Endodermal cell (in vitro differentiated cells): ENCODE data around the gene SERPINF2. TPM values are rescaled to one million over a fixed set of nuclear protein-coding genes. Genes with fewer than 3 reads are reported as not detected.
"Not testable (repeated sequence)": the region's sequence is repeated elsewhere in the genome, so short reads cannot be mapped to it uniquely, and the experiment has no call there.

Source experiments
- DNase-seq: peaks from one replicate; pipeline ENCODE4 v3.0.0-alpha.2; 2017
- H3K27ac ChIP-seq: 2 replicates; pipeline ENCODE4 v1.5.1; 2013; ENCODE audit warnings: mild to moderate bottlenecking, low read depth, low read length, moderate library complexity
- H3K27me3 ChIP-seq: 2 replicates; pipeline ENCODE4 v1.6.1; 2013; ENCODE audit warnings: mild to moderate bottlenecking, low read length, moderate library complexity; ENCODE audit not compliant: insufficient read depth, control insufficient read depth, poor library complexity, severe bottlenecking
- H3K36me3 ChIP-seq: 2 replicates; pipeline ENCODE4 v1.7.0; 2013; ENCODE audit warnings: mild to moderate bottlenecking, low read length, moderate library complexity; ENCODE audit not compliant: control insufficient read depth, insufficient read depth
- H3K4me1 ChIP-seq: one replicate; pipeline ENCODE4 v1.7.0; 2013; ENCODE audit warnings: low read length; ENCODE audit not compliant: control insufficient read depth, insufficient read depth
- H3K4me3 ChIP-seq: 2 replicates; pipeline ENCODE4 v1.5.1; 2013; ENCODE audit warnings: mild to moderate bottlenecking, low read length, moderate library complexity
- H3K9ac ChIP-seq: 2 replicates; pipeline ENCODE4 v1.6.1; 2013; ENCODE audit warnings: mild to moderate bottlenecking, low read length, moderate library complexity; ENCODE audit not compliant: poor library complexity, severe bottlenecking; ENCODE audit errors: extremely low read depth
- H3K9me3 ChIP-seq: 2 replicates; pipeline ENCODE4 v1.6.1; 2013; ENCODE audit warnings: mild to moderate bottlenecking, low read length, moderate library complexity; ENCODE audit not compliant: control insufficient read depth
- H3K27ac Mint-ChIP-seq: 2 replicates; pipeline ENCODE4 v1.8.0; 2020; ENCODE audit warnings: mixed read lengths
- H3K27me3 Mint-ChIP-seq: 2 replicates; pipeline ENCODE4 v1.8.0; 2021; ENCODE audit warnings: mild to moderate bottlenecking, mixed read lengths; ENCODE audit not compliant: insufficient read depth
- H3K36me3 Mint-ChIP-seq: 2 replicates; pipeline ENCODE4 v1.8.0; 2020; ENCODE audit warnings: low read depth, mixed read lengths
- H3K4me1 Mint-ChIP-seq: 2 replicates; pipeline ENCODE4 v1.8.0; 2020; ENCODE audit warnings: mixed read lengths
- H3K4me3 Mint-ChIP-seq: 2 replicates; pipeline ENCODE4 v1.8.0; 2020; ENCODE audit warnings: mild to moderate bottlenecking, moderate library complexity, mixed read lengths
- H3K9me3 Mint-ChIP-seq: 2 replicates; pipeline ENCODE4 v1.8.0; 2020; ENCODE audit warnings: mild to moderate bottlenecking, mixed read lengths
- WGBS, 2 experiments: methylation state at CpG; one replicate each; pipeline versions ENCODE4 v1.1.5 to v1.1.7; 2013; ENCODE audit warnings: missing lambda C conversion rate in 2 of 2, mixed read lengths in 1 of 2; ENCODE audit not compliant: insufficient coverage in 1 of 2, insufficient read length in 1 of 2; 5-methylcytosine and 5-hydroxymethylcytosine counted together
- total RNA-seq, 2 donors: library from RNA; stranded (reverse); fragmentation: NEBNext Ultra II Directional in 1 of 2; extraction: Animal tissue kit (Norgen Biotek cat#: 25700) in 1 of 2; gene quantifications; 2 replicates in 1 of 2; 3 replicates in 1 of 2; pipeline ENCODE4 v1.2.1, GENCODE V29; 2021
- TF ChIP-seq, protein P1 (sequence below): fragments of 200-600 bp; sonication (generic); conservative IDR thresholded peaks from 2 replicates; pipeline ENCODE4 v1.5.0; 2021; ENCODE audit warnings: antibody characterized with exemption, mild to moderate bottlenecking

Gene SERPINF2
- total RNA-seq, 2 donors from 2014 or later: 0.86 to 1.8 TPM

DNA sequence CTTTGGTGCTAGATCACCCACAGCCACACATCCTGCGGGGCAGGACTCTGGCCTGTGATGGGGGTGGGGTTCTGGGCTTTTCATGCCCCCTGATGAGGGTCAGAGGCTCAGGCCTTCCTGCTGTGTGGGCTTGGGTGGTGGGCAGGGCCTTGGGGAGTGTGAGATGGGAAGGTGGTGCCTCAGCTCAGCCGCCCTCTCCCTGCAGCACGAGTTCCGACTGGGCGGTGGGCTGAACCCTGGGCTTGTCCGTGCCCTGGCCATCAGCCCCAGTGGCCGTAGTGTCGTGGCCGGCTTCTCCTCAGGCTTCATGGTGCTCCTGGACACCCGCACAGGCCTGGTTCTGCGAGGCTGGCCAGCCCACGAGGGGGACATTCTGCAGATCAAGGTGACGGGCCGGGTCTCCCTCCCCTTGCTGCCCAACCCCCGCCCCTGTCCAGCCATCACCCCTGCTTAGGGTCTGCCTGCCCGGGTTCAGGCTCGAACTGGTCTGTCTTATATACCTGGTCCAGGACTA is 6.8 kb upstream of the SERPINF2 start:
- DNase-seq: no peak
- H3K36me3 Mint-ChIP-seq: peaks cover 24% of the 10 kb centered on the region
- no peaks in the 10 kb centered on the region for H3K4me1 ChIP-seq
- no peak overlapping the region for H3K9ac ChIP-seq
- no peaks in the 10 kb centered on the region for H3K9me3 ChIP-seq
- H3K4me3 ChIP-seq: no peak overlapping the region
- peaks cover 8% of the 10 kb centered on the region for H3K9me3 Mint-ChIP-seq
- peaks cover 4% of the 10 kb centered on the region for H3K4me1 Mint-ChIP-seq
- H3K27me3 Mint-ChIP-seq: no peaks in the 10 kb centered on the region
- peaks cover 4% of the 10 kb centered on the region for H3K36me3 ChIP-seq
- no peak overlapping the region for H3K4me3 Mint-ChIP-seq
- WGBS, 2 experiments: 90 to 92% methylated on average over 2 to 17 of the region's 17 CpGs
- H3K27me3 ChIP-seq: no peaks in the 10 kb centered on the region
- TF ChIP-seq, protein P1, sequence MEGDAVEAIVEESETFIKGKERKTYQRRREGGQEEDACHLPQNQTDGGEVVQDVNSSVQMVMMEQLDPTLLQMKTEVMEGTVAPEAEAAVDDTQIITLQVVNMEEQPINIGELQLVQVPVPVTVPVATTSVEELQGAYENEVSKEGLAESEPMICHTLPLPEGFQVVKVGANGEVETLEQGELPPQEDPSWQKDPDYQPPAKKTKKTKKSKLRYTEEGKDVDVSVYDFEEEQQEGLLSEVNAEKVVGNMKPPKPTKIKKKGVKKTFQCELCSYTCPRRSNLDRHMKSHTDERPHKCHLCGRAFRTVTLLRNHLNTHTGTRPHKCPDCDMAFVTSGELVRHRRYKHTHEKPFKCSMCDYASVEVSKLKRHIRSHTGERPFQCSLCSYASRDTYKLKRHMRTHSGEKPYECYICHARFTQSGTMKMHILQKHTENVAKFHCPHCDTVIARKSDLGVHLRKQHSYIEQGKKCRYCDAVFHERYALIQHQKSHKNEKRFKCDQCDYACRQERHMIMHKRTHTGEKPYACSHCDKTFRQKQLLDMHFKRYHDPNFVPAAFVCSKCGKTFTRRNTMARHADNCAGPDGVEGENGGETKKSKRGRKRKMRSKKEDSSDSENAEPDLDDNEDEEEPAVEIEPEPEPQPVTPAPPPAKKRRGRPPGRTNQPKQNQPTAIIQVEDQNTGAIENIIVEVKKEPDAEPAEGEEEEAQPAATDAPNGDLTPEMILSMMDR: no peak
- H3K27ac Mint-ChIP-seq: no peak overlapping the region
- no peak overlapping the region for H3K27ac ChIP-seq

DNA sequence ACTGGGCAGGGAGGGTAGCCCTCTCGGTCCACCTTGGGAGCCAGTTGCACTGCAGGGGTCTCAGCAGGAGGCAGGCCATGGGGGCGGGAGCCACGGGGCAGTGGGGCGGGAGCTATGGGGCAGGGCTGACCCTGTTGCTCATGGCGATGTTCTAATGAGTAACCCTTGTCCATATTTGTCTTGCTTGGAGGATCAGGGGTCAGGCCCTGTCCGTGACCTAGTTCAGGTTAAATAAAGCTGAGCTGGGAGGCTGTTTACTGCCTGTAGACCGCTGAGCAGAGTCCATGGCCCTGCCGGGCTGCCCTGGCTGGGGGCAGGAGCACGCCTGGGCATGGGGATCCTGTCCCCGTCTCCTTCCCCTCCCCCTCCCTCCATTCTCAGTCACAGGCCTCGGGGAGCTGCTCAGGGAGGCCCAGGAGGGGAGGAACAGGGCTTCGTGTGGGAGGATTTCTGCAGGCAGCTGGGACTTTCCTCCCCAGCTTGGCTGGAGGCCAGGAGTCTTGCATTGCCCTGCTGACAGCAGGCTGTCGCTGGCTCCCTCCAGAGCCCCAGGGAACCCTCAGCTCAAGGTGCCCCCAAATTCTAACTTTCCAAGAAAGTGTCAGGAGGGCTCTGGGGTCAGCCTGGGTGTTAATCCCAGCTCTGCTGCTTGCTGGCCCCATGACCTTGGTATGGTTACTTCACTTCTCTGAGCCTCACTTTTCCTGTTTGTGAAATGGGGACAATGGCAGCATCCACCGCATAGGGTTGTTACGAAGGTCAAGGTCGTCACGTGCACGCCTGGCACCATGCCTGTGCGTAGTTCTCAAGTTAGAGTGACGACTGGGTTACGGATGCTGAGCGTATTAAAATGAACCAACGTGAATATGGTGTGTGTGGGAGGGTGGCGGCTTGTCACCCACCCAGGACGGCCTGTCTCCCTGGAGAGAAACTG is 6.1 kb upstream of the SERPINF2 start:
- H3K27me3 Mint-ChIP-seq: no peaks in the 10 kb centered on the region
- H3K27ac Mint-ChIP-seq: no peak overlapping the region
- peaks cover 23% of the 10 kb centered on the region for H3K36me3 Mint-ChIP-seq
- peaks cover 8% of the 10 kb centered on the region for H3K9me3 Mint-ChIP-seq
- Histone ChIP-seq H3K9ac (no peak overlapping the region), H3K9me3 (no peaks in the 10 kb centered on the region), H3K4me1 (no peaks in the 10 kb centered on the region), H3K27me3 (no peaks in the 10 kb centered on the region), H3K4me3 (no peak overlapping the region), H3K36me3 (peaks cover 4% of the 10 kb centered on the region), H3K27ac (peak overlapping the region; percentile 17)
- DNase-seq: no peak
- no peak overlapping the region for H3K4me3 Mint-ChIP-seq
- H3K4me1 Mint-ChIP-seq: peaks cover 4% of the 10 kb centered on the region
- TF ChIP-seq, protein P1: no peak
- 80 to 85% methylated on average over 16 to 25 of the region's 25 CpGs for WGBS, 2 experiments

DNA sequence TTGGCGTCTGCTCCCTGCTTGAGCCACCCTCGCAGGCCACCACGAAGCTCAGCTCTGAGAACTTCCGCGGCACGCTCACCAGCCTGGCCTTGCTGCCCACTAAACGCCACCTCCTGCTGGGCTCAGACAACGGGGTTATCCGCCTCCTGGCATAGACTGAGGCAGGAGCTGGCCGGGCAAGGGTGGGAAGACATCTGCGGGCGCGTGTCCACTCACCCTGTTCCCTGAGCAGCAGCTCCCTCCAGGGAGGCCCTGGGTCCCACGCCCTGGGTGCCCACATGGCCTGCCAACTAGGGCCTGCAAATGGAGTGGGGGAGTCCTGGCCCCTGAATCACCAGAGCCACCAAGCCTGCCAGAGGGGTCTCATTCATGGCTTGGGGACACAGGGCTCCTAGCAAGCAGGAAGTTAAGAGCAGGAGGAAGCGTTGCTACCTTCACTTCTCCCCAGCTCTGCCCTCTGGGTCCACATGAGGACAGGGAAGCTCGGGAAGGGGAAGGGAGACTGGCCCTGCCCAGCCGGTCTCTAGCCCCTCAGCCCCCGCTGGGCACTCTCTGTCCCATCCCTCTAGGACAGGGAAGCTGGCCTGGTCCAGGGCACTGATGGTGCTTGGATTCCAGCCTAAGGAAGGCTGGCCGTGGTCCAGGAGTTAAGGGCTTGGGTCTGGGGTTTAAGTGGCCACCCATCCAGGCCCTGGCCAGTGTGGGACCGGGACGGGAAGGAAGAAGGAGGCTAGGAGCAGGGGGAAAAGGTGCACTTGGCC is 5.0 kb upstream of the SERPINF2 start:
- no peak overlapping the region for H3K9ac ChIP-seq
- 92 to 96% methylated on average over 14 to 21 of the region's 21 CpGs for WGBS, 2 experiments
- no peaks in the 10 kb centered on the region for H3K9me3 ChIP-seq
- H3K27ac ChIP-seq: no peak overlapping the region
- peaks cover 4% of the 10 kb centered on the region for H3K36me3 ChIP-seq
- Mint-ChIP-seq H3K27ac (no peak overlapping the region), H3K27me3 (peaks cover 1% of the 10 kb centered on the region), H3K36me3 (peaks cover 23% of the 10 kb centered on the region), H3K9me3 (peaks cover 10% of the 10 kb centered on the region), H3K4me3 (no peak overlapping the region), H3K4me1 (peaks cover 6% of the 10 kb centered on the region)
- TF ChIP-seq, protein P1: no peak
- no peaks in the 10 kb centered on the region for H3K4me1 ChIP-seq
- DNase-seq: no peak
- no peaks in the 10 kb centered on the region for H3K27me3 ChIP-seq
- no peak overlapping the region for H3K4me3 ChIP-seq

DNA sequence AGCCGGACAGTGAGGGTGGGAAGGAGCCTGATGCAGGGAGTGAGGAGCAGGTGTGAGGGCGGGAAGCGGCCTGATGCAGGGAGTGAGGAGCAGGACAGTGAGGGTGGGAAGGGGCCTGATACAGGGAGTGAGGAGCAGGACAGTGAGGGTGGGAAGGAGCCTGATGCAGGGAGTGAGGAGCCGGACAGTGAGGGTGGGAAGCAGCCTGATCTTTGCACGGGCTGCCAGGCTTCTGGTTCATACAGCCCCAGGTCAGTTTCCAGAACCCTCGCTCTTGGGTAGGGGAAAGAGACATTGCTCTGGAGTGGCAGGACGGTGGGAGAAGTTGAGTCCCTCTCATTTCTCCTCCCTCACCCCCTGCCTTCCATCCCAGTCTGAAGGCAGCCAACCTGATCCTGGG is 772 bp upstream of the SERPINF2 start:
- H3K9me3 ChIP-seq, H3K4me3 Mint-ChIP-seq, H3K9ac ChIP-seq, H3K27ac ChIP-seq, DNase-seq, H3K9me3 Mint-ChIP-seq, H3K36me3 ChIP-seq, H3K4me1 Mint-ChIP-seq, H3K27me3 ChIP-seq, H3K4me3 ChIP-seq, H3K27ac Mint-ChIP-seq, H3K27me3 Mint-ChIP-seq, H3K4me1 ChIP-seq: not testable (repeated sequence)
- peaks cover 17% of the 10 kb centered on the region for H3K36me3 Mint-ChIP-seq
- 85 to 98% methylated on average over 5 to 6 of the region's 7 CpGs for WGBS, 2 experiments
